ENCODE measurements around the gene MYMK.

DNA sequence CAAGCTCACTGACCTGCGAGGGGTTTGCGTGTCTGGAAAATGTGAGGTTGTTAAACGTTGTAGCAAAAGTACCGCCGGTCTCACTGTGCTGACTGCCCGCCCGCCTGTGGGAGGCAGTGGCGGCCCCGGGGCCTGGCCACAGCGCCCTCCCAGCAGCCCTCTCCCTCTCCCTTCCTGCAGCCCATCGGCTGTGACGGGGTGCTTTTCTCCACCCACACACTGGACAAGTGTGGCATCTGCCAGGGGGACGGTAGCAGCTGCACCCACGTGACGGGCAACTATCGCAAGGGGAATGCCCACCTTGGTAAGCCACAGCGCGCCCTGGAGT is 15.9 kb upstream of the MYMK start:
- no peak for TF ChIP-seq POLR2A (IDR thresholded peaks at IDR 0.05; ENCODE audit: low read depth, low read length)
- no peak for TF ChIP-seq TAF1 (IDR thresholded peaks at IDR 0.05; ENCODE audit: borderline replicate concordance, low read depth, low read length)

Data from GM12892 (cell line).